NCI-H2081 (cell line): ENCODE results near the gene GPR157.
"Not testable (repeated sequence)": the region's sequence is repeated elsewhere in the genome, so short reads cannot be mapped to it uniquely, and the experiment has no call there.

Experiments
- DNase-seq, 2 experiments: peaks; one replicate each; lab custom pipeline; 2025; lab: John Stamatoyannopoulos, UW

Gene GPR157

DNA sequence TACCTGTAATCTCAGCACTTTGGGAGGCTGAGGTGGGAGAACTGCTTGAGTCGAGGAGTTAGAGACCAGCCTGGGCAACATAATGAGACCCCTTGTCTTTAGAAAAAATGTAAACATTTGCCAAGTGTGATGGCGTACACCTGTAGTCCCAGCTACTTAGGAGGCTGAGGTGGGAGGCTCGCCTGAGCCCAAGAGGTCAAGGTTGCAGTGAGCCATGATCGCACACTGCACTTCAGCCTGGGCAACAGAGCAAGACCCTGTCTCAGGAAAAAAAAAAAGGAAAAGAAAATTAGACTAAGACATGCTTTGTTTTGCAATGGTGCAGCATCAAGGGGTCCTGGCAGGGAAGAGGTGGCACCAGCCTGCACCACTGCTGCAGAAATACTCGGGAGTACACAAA, 16.8 kb upstream of the GPR157 start:
- no peak for DNase-seq

DNA sequence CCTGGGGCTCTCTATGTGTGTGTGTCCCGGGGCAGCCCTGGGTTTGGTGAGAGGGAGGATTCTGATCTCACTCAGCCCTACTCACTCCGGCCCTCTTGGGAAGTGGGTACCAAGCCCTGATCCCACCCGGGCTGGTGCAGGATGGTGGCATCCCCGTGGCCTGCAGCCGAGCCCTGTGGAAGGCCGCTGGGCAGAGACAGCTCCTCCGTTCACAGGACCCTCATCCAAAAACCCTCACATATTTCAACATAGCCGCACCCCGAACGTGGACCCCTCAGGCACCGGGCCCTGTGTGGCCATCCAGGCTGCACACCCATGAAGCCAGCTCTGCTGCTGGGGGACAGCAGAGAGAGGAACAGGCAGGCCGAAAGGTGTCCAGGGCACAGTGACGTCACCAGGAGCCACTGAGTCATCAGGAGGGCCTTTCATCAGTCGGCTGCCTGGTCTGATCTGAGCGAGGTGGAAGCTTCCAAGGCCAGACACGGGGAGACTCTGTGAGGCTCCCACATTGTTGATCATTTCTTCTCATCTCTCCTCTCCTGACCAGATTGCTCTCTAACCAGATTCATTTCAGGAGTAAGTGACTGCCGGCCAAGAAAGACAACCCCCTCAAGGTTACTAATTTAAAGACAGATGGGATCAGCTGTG, 16.2 kb upstream of the GPR157 start:
- DNase-seq: no peak

- DNase-seq: not testable (repeated sequence)
Observed at GRCh38 chr1:9144494-9144893, 15.6 kb upstream of the GPR157 start.

- no peak for DNase-seq
Observed at GRCh38 chr1:9143250-9143649, 14.3 kb upstream of the GPR157 start.

- DNase-seq: no peak
Observed at GRCh38 chr1:9139930-9140329, 11.0 kb upstream of the GPR157 start.

GRCh38 chr1:9136932-9137331, 8.0 kb upstream of the GPR157 start:
- DNase-seq: no peak

GRCh38 chr1:9135073-9135836, 6.4 kb upstream of the GPR157 start:
- no peak for DNase-seq

DNA sequence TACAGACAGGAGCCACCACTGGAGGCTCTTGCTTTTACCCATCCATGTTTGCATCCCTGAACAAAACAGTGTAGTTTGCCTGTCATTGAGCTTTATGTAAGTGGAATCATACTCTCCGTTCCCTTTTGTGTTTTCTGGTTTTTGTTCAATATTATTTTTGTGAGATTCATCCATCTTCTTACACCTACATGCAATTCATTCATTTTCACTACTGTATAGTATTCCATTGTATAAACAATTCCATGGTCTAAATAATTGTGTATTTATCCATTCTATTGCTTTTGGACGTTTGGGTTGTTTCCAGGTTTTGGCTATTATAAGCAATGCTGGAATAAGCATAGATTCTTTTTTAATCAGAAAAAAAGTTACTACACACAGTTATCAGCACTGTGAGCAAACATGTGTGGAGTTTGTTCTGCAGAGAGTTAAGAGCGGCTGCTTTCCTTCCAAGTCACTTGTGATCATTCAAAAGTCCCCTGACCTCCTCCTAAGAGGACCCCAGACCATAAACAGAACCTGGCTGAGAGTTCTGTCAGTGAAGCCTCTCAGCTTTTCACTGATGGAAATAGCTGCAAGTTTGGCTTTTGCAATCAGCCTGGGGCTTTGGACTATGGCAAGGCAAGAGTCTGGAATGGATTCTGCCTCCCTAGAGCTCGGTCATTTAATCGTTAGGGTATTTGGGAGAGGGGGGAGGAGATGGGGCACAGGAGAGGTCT, 5.1 kb upstream of the GPR157 start:
- no peak for DNase-seq

DNA sequence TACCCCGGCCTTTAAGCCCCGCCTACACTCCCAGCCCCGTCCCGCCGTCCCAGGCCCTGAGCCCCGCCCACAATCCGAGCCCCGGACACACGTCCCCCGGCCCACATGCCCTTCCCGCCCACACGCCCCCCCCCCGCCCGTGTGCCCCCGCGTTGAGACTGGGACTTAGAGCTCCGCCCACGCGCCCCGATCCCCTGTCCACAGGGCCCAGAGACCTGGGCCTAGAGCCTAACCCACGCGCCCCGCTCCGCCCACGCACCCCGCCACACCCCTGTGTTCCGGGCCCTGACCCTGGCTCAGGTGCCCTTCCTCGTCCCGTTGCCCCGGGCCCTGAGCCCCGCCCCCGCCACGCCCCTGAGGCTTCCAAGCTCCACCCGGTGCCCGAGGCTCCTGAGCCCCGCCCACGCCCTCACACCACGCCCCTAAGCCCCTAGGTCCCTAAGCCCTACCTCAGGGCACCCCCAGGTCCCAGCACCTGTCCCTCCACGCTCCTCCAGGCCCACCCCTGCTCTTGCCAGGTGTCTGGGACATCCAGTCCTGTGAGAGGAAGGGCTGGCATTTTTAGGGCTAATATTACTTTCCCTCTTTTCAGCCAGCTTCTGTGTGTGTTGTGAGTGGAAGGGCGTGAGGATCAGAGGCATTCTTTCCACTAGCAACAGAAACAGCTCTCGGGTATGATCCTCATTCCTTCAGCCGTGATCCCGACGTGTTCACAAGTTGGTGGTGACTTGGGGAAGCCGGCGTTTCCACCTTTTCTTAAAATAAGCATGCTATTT, 552 bp upstream of the GPR157 start:
- DNase-seq: peak; percentile 55 to 70

DNA sequence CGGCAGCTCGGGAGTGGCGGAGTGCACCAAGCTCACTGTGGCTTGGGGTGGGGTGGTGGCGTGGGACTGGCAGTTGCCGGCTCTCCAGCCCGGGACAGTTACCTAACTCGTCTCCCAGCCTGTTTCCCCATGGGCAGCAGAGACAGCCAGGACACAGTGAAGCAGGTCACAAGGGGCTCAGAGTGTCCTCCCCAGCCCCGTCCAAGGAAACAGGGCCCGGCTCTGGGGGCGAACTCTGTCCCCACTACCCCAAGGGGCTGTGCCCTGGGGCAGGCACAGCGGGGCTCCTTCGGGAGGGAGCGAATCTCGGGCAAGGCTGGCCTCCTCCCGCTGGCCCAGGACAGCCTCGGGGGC, 759 bp downstream of the GPR157 start:
- no peak for DNase-seq

- no peak for DNase-seq
Observed at GRCh38 chr1:9127395-9128165, 1.3 kb downstream of the GPR157 start.

DNA sequence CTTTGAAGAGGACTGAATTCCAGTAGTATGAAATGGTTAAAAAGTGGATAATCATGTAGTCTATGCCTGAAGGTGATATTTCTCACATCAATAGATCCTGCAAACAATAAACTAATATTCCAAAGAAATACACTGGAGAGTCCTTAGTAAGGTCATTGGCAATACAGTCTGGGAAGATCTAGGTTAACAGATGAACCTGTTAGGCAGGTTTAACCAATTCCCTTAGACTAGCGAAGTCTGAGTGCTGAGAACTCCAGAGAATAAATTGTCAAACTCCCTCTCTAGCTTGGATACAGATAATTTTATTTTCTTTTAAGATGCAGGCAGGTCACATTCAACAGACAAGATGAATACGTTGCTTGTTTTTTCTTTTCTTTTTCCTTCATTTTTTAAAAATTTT, 2.4 kb downstream of the GPR157 start:
- no peak for DNase-seq

GRCh38 chr1:9125847-9126246, 3.1 kb downstream of the GPR157 start:
- DNase-seq: not testable (repeated sequence)

GRCh38 chr1:9125325-9125724, 3.6 kb downstream of the GPR157 start:
- DNase-seq: no peak

DNA sequence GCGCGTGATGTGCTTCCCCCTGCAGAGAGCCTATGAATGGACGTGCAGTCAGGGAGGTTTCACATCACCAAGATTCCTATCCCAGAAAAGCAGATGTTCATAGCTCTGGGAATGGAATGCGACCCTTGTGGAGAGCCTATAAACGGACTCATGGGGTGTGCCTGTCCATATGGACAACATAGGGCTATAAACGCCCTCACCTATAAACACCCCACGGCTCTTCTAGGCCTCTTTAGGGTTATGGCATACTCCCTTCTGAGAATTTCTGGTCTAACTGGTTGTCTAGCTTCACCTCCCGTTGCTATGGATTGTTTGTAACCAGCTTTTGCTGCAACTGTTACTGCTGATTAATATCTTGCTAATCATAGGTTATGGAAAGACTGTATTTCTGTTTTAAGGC, 4.5 kb downstream of the GPR157 start:
- DNase-seq: not testable (repeated sequence)

GRCh38 chr1:9123665-9124064, 5.2 kb downstream of the GPR157 start:
- not testable (repeated sequence) for DNase-seq

DNA sequence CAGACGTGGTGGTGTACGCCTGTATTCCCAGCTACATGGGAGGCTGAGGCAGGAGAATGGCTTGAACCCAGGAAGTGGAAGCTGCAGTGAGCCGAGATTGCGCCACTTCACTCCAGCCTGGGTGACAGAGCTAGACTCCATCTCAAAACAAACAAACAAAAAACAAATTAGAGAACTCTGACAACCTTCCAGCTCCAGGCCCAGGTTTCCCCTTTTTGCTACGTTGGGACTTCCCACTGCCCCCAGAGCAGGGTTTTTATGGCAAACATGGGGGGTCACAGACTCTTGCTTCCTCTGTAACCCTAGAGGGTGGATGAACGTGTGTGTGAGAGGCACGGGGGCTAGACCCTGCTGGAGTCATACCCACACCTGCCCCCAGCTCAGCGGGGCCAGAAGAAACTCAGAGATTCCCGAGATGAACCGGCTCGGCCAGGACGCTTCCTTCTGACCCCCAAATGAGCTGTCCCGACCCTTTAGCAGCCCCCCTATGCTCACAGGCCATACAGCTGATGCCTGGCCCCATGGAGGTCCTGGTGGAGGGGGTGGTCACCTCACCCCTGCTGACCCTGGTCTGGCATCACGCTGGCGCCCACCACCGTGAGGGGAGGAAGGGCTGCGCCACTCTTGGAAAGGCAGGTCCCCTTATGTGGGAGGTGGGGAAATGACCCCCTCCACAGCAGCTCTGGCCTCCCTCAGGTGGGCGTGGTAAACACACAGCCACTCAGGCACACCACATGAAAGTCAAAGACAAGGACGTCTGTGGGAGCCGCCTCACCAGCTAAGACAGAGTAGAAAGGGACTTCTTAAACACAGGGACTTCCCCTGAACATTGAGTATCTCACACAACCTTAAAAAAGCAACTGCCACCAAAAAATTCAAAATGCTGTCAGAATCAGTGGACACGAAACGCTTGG, 7.1 kb downstream of the GPR157 start:
- DNase-seq: no peak

DNA sequence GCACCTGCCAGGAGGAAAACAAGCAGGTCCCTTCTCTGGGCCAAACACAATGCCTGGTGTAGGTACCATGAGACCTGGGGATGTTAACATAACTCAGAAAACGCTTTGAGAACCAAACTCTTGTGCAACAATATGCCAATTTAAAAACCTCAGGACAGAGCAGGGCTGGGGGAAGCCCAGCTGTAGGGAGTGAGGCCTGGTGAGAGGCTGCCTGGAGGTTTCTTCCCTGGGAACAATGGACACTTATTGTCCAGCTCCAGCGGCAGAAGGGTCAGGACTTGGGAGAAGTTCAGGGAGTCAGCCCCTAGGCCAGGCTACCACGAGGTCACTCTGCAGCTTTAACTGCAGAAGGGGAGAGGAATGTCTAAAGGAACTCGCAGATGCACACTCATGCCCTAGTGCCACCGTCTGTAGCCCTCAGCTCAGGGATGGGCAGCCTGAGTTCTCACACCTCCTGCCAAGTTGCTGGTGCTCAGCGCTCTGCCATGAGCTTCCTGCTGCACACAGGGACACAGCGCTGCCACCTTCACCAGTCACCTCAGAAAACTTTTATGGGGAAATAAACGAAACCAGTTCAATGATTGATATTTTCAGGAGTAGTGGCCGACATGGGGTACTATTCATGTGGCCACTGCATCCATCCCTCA, 8.5 kb downstream of the GPR157 start:
- no peak for DNase-seq

GRCh38 chr1:9119745-9120144, 9.2 kb downstream of the GPR157 start:
- DNase-seq: no peak

DNA sequence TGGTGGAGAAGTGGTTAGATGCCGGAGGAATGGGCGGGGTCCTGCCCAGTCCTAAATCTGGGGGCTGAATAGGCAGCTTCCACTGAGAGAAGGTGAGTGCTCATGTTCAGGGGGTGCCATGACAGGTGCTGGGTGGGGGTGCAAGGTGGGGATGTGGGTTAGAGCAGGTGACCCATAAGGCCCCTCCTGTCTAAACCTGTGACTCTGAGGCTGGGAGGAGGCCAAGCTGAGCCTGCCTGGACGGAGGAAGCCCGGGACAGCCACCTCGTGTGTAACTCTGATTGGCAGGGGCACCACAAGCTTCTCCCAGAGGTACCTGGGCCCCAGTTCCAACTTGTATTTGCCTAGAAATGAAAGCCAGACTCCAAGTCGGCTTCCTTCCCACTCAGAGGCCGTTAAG, 10.7 kb downstream of the GPR157 start:
- no peak for DNase-seq
